Parietal lobe (tissue), 1 donor: ENCODE measurements around the gene TBC1D3D. TPM values are rescaled to one million over a fixed set of nuclear protein-coding genes. Genes with fewer than 3 reads are reported as not detected.

ENCODE experiments used
- total RNA-seq: library from RNA; depleted of rRNA; stranded (reverse); fragments of >200 nt; gene quantifications from one replicate; pipeline ENCODE4 v1.2.3, GENCODE V29; 2014

The TBC1D3D gene
- total RNA-seq, result not detected

GRCh38 chr17:38003676-38004075 lies at the start of gene TBC1D3D:
Gene TBC1D3D, plus strand, starts transcription at chr17:38003976. Its CDS starts 1,585 bp downstream, at chr17:38005561.

DNA sequence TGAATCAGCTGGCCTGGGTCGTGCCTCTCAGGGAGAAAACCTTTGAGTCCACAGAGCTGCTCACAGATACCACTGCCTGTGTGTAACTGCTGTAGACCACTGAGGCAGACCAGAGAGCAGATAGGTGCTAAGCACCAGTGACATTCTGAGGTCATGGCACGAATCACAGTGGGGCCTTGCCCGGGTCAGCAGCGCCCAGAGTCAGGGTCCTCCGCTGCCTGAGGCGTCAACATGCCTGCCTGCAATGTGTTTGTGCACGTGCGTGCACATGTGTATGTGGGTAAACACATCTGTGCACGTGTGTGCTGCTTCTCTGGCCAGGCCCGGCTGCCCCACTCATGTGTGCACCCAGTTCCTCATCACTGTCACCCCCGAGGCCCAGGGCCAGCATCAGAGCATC lies 14.8 kb upstream of the TBC1D3D start, which contains the start of gene TBC1D3L:
TBC1D3L (minus strand) TSS at position 101 of the 400 bp plus-strand sequence. CDS start 1,540 bp downstream, outside the sequence.

Other genes with a start within 250 kb of the TBC1D3D start
- gene TBC1D3K, start 79.6 kb upstream of the TBC1D3D start, total RNA-seq, result 0.31 TPM
- 22.5 TPM for gene TBC1D3L, start 14.9 kb upstream of the TBC1D3D start, total RNA-seq
- 1.9 TPM for gene TBC1D3C, start 64.7 kb downstream of the TBC1D3D start, total RNA-seq
- gene TBC1D3E, start 124.0 kb downstream of the TBC1D3D start, total RNA-seq, result not detected
- not detected for gene TBC1D3, start 188.6 kb downstream of the TBC1D3D start, total RNA-seq